HEK293 (cell line): ENCODE data around the gene GAMT.

ENCODE experiments used
- ZBTB1 ChIP-seq: fragments of 450-650 bp; formaldehyde crosslinking; IDR thresholded peaks from 2 replicates; pipeline ENCODE4 v1.5.1; 2016; ENCODE audit warnings: missing biosample characterization, missing genetic modification characterization
- ZNF140 ChIP-seq: fragments of 450-650 bp; formaldehyde crosslinking; IDR thresholded peaks from 2 replicates; pipeline ENCODE4 v1.5.1; 2016; ENCODE audit warnings: missing biosample characterization, missing genetic modification characterization
- ZNF202 ChIP-seq: fragments of 450-650 bp; formaldehyde crosslinking; IDR thresholded peaks from 2 replicates; pipeline ENCODE4 v1.5.1; 2016; ENCODE audit warnings: missing biosample characterization, missing genetic modification characterization, borderline replicate concordance
- ZNF280D ChIP-seq: fragments of 450-650 bp; formaldehyde crosslinking; IDR thresholded peaks from 2 replicates; pipeline ENCODE4 v1.5.1; 2016; ENCODE audit warnings: missing biosample characterization, missing genetic modification characterization
- ZNF37A ChIP-seq: fragments of 450-650 bp; IDR thresholded peaks from 2 replicates; pipeline ENCODE4 v1.5.1; 2018; ENCODE audit warnings: missing biosample characterization, missing genetic modification characterization
- ZNF596 ChIP-seq: fragments of 450-650 bp; IDR thresholded peaks from 2 replicates; pipeline ENCODE4 v1.5.0; 2018; ENCODE audit warnings: missing biosample characterization, mild to moderate bottlenecking, missing genetic modification characterization, moderate library complexity
- TF ChIP-seq, protein P1 (sequence below): fragments of 450-650 bp; formaldehyde crosslinking; IDR thresholded peaks from 2 replicates; pipeline ENCODE4 v1.5.1; 2016; ENCODE audit warnings: missing biosample characterization, missing genetic modification characterization

DNA sequence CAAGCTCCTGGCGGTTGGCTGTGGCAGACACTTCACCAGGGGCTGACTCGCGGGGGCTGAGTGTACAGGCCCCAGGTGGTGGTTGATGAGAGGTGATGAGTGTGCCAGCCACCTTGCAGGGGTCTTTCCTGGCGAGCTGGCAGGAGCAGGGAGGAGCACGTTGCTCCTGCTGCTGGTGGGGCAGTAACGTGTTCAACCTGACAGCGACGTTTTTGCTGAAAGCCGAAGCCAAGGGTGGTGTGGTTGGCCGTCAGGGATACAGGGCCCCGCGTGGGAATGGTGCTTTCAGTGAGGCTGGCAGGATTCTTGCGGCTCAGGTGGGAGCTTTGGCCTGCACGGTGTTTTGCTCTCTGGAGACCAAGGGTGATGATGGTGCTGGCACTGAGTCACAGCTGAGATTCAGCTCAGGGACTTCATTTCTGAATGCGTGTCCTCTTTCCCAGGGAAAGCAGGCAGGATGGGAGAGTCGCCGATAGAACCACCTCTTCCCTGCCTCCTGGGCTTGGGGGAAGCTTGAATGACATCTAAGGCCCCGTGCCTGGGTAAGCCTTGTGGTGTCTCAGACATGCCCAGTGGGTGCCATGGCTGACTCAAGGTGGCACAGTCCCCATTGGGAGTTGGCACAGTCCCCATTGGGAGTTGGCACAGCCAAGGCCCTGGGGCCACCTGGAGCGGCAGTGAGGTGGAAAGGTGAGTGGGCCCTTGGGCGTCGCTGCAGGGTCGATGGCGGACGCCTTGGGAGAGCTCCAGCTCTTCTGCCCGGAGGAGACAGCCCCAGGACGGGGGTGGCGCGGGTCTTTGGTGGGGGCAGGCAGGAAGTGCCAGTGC, 14.9 kb upstream of the GAMT start:
- TF ChIP-seq ZNF280D (no peak), ZNF37A (no peak), ZBTB1 (no peak), ZNF596 (tag by site-specific recombination) (no peak), ZNF140 (tag by site-specific recombination) (no peak), ZNF202 (tag by site-specific recombination) (no peak)
- TF ChIP-seq, protein P1, sequence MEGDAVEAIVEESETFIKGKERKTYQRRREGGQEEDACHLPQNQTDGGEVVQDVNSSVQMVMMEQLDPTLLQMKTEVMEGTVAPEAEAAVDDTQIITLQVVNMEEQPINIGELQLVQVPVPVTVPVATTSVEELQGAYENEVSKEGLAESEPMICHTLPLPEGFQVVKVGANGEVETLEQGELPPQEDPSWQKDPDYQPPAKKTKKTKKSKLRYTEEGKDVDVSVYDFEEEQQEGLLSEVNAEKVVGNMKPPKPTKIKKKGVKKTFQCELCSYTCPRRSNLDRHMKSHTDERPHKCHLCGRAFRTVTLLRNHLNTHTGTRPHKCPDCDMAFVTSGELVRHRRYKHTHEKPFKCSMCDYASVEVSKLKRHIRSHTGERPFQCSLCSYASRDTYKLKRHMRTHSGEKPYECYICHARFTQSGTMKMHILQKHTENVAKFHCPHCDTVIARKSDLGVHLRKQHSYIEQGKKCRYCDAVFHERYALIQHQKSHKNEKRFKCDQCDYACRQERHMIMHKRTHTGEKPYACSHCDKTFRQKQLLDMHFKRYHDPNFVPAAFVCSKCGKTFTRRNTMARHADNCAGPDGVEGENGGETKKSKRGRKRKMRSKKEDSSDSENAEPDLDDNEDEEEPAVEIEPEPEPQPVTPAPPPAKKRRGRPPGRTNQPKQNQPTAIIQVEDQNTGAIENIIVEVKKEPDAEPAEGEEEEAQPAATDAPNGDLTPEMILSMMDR (tag by site-specific recombination): no peak
